IMR-90 (cell line): ENCODE data around the gene MYL6. TPM values are rescaled to one million over a fixed set of nuclear protein-coding genes. Genes with fewer than 3 reads are reported as not detected.

Source experiments
- ATAC-seq: fragments of 200-7000 bp; cut with Tn5 transposase; 2 replicates; pipeline ENCODE4 v1.9.1; 2020; ENCODE audit warnings: low read depth, mild to moderate bottlenecking, moderate library complexity
- BruUV-seq: library from RNA; stranded (reverse); fragments of 400-500 nt; replicated peaks from 2 replicates; lab custom pipeline; 2021; lab: Mats Ljungman, UMichigan
- CTCF ChIA-PET: fragments of 300-600 bp; formaldehyde crosslinking; extraction: SDS; loops from one replicate; lab custom pipeline; 2021; ENCODE audit warnings: antibody characterized with exemption; lab: Yijun Ruan, JAX
- POLR2A ChIA-PET: fragments of 300-600 bp; sonication (Branson Sonifier 250); formaldehyde crosslinking; loops from one replicate; lab custom pipeline; 2022; ENCODE audit warnings: antibody characterized with exemption; ENCODE audit not compliant: unreplicated experiment; lab: Charles Lee
- DNase-seq: peaks from one replicate; pipeline ENCODE4 v3.0.0; 2013
- H2AFZ ChIP-seq: replicated peaks from 2 replicates; pipeline ENCODE3; 2013; ENCODE audit warnings: low read length, mild to moderate bottlenecking; ENCODE audit not compliant: poor library complexity
- H2AK5ac ChIP-seq: 2 replicates; pipeline ENCODE4 v1.6.1; 2013; ENCODE audit warnings: low read depth, low read length, inconsistent platforms
- H2AK9ac ChIP-seq: replicated peaks from 2 replicates; pipeline ENCODE3; 2013; ENCODE audit warnings: mild to moderate bottlenecking, low read depth, low read length, moderate library complexity; ENCODE audit not compliant: poor library complexity
- H2BK120ac ChIP-seq: 2 replicates; pipeline ENCODE4 v1.6.1; 2013; ENCODE audit warnings: low read depth, low read length, inconsistent platforms
- H2BK15ac ChIP-seq: 3 replicates; pipeline ENCODE4 v1.6.1; 2013; ENCODE audit warnings: low read depth, low read length, inconsistent platforms
- H2BK20ac ChIP-seq: 2 replicates; pipeline ENCODE4 v1.6.1; 2013; ENCODE audit warnings: low read depth, mild to moderate bottlenecking, inconsistent platforms, low read length, moderate library complexity
- H2BK5ac ChIP-seq: 2 replicates; pipeline ENCODE4 v1.6.1; 2013; ENCODE audit warnings: mild to moderate bottlenecking, low read depth, low read length, inconsistent platforms; ENCODE audit not compliant: poor library complexity, severe bottlenecking
- H3K14ac ChIP-seq: replicated peaks from 2 replicates; pipeline ENCODE4 v1.6.1; 2013; ENCODE audit warnings: low read depth, low read length, inconsistent platforms
- H3K18ac ChIP-seq: 2 replicates; pipeline ENCODE4 v1.6.1; 2013; ENCODE audit warnings: low read depth, low read length, control low read depth
- H3K23ac ChIP-seq: 2 replicates; pipeline ENCODE4 v1.6.1; 2013; ENCODE audit warnings: low read depth, low read length, inconsistent platforms
- H3K27ac ChIP-seq: 2 replicates; pipeline ENCODE4 v1.5.1; 2013; ENCODE audit warnings: mild to moderate bottlenecking, control low read depth, low read length; ENCODE audit not compliant: insufficient read depth
- H3K27me3 ChIP-seq: 2 replicates; pipeline ENCODE4 v1.6.1; 2013; ENCODE audit warnings: low read length; ENCODE audit not compliant: control insufficient read depth, insufficient read depth
- H3K36me3 ChIP-seq: 2 replicates; pipeline ENCODE4 v1.6.1; 2013; ENCODE audit warnings: low read length, mixed read lengths; ENCODE audit not compliant: control insufficient read depth, insufficient read depth
- H3K4ac ChIP-seq: 2 replicates; pipeline ENCODE4 v1.6.1; 2013; ENCODE audit warnings: low read depth, low read length, inconsistent platforms
- H3K4me1 ChIP-seq: 2 replicates; pipeline ENCODE4 v1.6.1; 2013; ENCODE audit warnings: low read length, mixed read lengths; ENCODE audit not compliant: control insufficient read depth, insufficient read depth
- H3K4me2 ChIP-seq: 2 replicates; pipeline ENCODE4 v1.6.1; 2013; ENCODE audit warnings: low read depth, mild to moderate bottlenecking, control low read depth, low read length, moderate library complexity
- H3K4me3 ChIP-seq: 2 replicates; pipeline ENCODE4 v1.5.1; 2013; ENCODE audit warnings: low read depth, mild to moderate bottlenecking, control low read depth, low read length, moderate library complexity; ENCODE audit not compliant: insufficient read depth
- H3K56ac ChIP-seq: 2 replicates; pipeline ENCODE4 v1.6.1; 2013; ENCODE audit warnings: low read length, inconsistent platforms; ENCODE audit not compliant: insufficient read depth; ENCODE audit errors: extremely low read depth
- H3K79me1 ChIP-seq, 2 experiments: 2 replicates each; pipeline ENCODE4 v1.6.1; 2013; ENCODE audit warnings: low read length in 2 of 2, inconsistent platforms in 1 of 2, low read depth in 1 of 2
- H3K9ac ChIP-seq: 2 replicates; pipeline ENCODE4 v1.6.1; 2013; ENCODE audit warnings: low read depth, low read length, control low read depth
- H3K9me1 ChIP-seq: 2 replicates; pipeline ENCODE4 v1.6.1; 2013; ENCODE audit warnings: low read length, inconsistent platforms; ENCODE audit not compliant: insufficient read depth
- H3K9me3 ChIP-seq: 2 replicates; pipeline ENCODE4 v1.6.1; 2013; ENCODE audit warnings: low read length; ENCODE audit not compliant: control insufficient read depth, insufficient read depth
- H4K20me1 ChIP-seq: 2 replicates; pipeline ENCODE4 v1.6.1; 2013; ENCODE audit warnings: low read length, inconsistent platforms; ENCODE audit not compliant: insufficient read depth
- H4K5ac ChIP-seq: 2 replicates; pipeline ENCODE4 v1.6.1; 2013; ENCODE audit warnings: mild to moderate bottlenecking, low read depth, low read length, control low read depth
- H4K8ac ChIP-seq, 2 experiments: 2 replicates each; pipeline ENCODE4 v1.6.1; 2013; ENCODE audit warnings: low read depth in 2 of 2, low read length in 2 of 2, control low read depth in 1 of 2, inconsistent platforms in 1 of 2
- H4K91ac ChIP-seq: 2 replicates; pipeline ENCODE4 v1.6.1; 2013; ENCODE audit warnings: low read depth, low read length, inconsistent platforms; ENCODE audit not compliant: insufficient read depth
- BHLHE40 ChIP-seq: fragments of 150-350 bp; IDR thresholded peaks from 2 replicates; pipeline ENCODE4 v1.6.1; 2016; ENCODE audit warnings: mild to moderate bottlenecking, low read depth, low read length
- CEBPB ChIP-seq: IDR thresholded peaks from 2 replicates; pipeline ENCODE4 v1.6.1; 2012; ENCODE audit warnings: low read depth, low read length, improper control_type of control experiment
- CHD1 ChIP-seq: IDR thresholded peaks from 2 replicates; pipeline ENCODE4 v1.6.1; 2012; ENCODE audit warnings: low read depth, low read length, improper control_type of control experiment
- FOS ChIP-seq: fragments of 150-350 bp; IDR thresholded peaks from 2 replicates; pipeline ENCODE4 v1.6.1; 2016; ENCODE audit warnings: low read depth, low read length
- MAZ ChIP-seq: IDR thresholded peaks from 2 replicates; pipeline ENCODE4 v1.6.1; 2012; ENCODE audit warnings: low read depth, mild to moderate bottlenecking, low read length, improper control_type of control experiment, moderate library complexity, borderline replicate concordance
- MXI1 ChIP-seq: IDR thresholded peaks from 2 replicates; pipeline ENCODE4 v1.6.1; 2012; ENCODE audit warnings: low read depth, mild to moderate bottlenecking, low read length, moderate library complexity, borderline replicate concordance
- POLR2A ChIP-seq: IDR thresholded peaks from 2 replicates; pipeline ENCODE4 v1.6.1; 2012; ENCODE audit warnings: mild to moderate bottlenecking, low read depth, low read length
- RAD21 ChIP-seq: IDR thresholded peaks from 2 replicates; pipeline ENCODE4 v1.6.1; 2012; ENCODE audit warnings: low read length, improper control_type of control experiment
- RFX5 ChIP-seq: IDR thresholded peaks from 2 replicates; pipeline ENCODE4 v1.8.0; 2012; ENCODE audit warnings: low read depth, mild to moderate bottlenecking, low read length, moderate library complexity
- SMC3 ChIP-seq: fragments of 150-350 bp; IDR thresholded peaks from 2 replicates; pipeline ENCODE4 v1.6.1; 2016; ENCODE audit warnings: low read depth, mild to moderate bottlenecking, antibody characterized with exemption, low read length, moderate library complexity
- WGBS, 2 experiments: methylation state at CpG; one replicate each; pipeline versions ENCODE4 v1.1.5 to v1.1.7; 2013; ENCODE audit warnings: missing lambda C conversion rate in 2 of 2; ENCODE audit not compliant: insufficient read length in 1 of 2; ENCODE audit errors: extremely low coverage in 2 of 2; 5-methylcytosine and 5-hydroxymethylcytosine counted together
- dilution Hi-C: fragments of 300-500 bp; cut with HindIII; formaldehyde crosslinking; loops from one replicate; pipeline ENCODE4 v1.14.3; 2018; ENCODE audit warnings: low sequenced_read_pairs; ENCODE audit not compliant: unreplicated experiment
- in situ Hi-C: fragments of 300-500 bp; cut with MboI; formaldehyde crosslinking; loops from 3 replicates; pipeline ENCODE4 v1.14.3; 2019; ENCODE audit warnings: low sequenced_read_pairs, inconsistent platforms, mixed read lengths
- intact Hi-C: fragments of 100-400 bp; cut with micrococcal nuclease; formaldehyde crosslinking; loops from 2 replicates; pipeline ENCODE4 v1.10.0; 2022
- polyA plus RNA-seq, 3 experiments: library from polyadenylated mRNA; depleted of rRNA; stranded (reverse); fragments of >200 nt; gene quantifications; 2 replicates each; pipeline ENCODE4 v1.2.3, GENCODE V29; 2012; ENCODE audit warnings: low replicate concordance in 1 of 3
- total RNA-seq: library from RNA; depleted of rRNA; stranded (reverse); fragments of >200 nt; gene quantifications from 2 replicates; pipeline ENCODE4 v1.2.3, GENCODE V29; 2012
- TF ChIP-seq, protein P1 (sequence below): fragments of 150-350 bp; IDR thresholded peaks from 2 replicates; pipeline ENCODE4 v1.6.1; 2016; ENCODE audit warnings: low read depth, mild to moderate bottlenecking, low read length, moderate library complexity, borderline replicate concordance
- TF ChIP-seq, protein P2 (sequence below): conservative IDR thresholded peaks from 2 replicates; pipeline ENCODE4 v1.5.1; 2012; ENCODE audit warnings: mild to moderate bottlenecking, low read depth, low read length, improper control_type of control experiment
- TF ChIP-seq, protein P3 (sequence below): fragments of 150-350 bp; IDR thresholded peaks from 2 replicates; pipeline ENCODE4 v1.6.1; 2017; ENCODE audit warnings: mild to moderate bottlenecking, antibody characterized with exemption, low read length, low read depth

MYL6 gene
- total and polyA plus RNA-seq, 2 of the 4 experiments (the other 2 are of a cell fraction) = 4,816 to 6,979 TPM

DNA sequence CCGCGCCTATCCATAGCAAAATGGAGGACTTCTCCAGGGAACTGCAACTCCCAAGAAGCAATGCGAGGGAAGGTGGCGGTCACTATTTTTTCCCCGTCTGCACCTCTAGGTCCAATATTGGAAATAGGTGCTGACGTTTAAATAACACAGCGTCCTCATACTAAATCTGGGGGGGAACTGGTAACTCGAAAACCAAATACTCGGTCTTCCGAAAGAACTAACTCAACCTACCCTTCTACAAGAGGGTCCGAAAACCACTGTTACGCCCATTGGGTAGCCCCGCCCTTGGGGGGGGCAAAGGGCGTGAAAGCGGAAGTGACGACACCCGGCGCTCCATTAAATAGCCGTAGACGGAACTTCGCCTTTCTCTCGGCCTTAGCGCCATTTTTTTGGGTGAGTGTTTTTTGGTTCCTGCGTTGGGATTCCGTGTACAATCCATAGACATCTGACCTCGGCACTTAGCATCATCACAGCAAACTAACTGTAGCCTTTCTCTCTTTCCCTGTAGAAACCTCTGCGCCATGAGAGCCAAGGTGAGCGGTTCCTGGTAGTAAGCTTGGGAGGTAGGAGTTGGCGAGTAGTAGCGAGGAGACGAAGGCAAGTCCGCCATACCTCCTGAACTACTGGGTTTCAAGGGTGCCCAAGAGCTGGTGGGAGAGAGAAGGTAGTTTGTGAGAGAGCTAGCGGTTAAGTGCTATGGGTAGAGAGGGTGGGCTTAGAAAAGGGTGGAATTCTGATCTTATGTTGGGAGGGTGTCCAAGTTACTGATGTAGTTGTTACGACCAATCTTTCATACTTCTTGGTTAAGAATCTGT, 41.7 kb upstream of the MYL6 start, which contains the start of gene RPL41:
Gene RPL41, plus strand, starts transcription at position 367 of the 815 bp plus-strand sequence.
- H3K36me3 ChIP-seq = peaks cover 24% of the 10 kb centered on the region
- DNase-seq (peak; percentile 91), ATAC-seq (peak; percentile 61)
- peak within 1 kb of the TSS; percentile 94 for H2BK5ac ChIP-seq
- peaks cover 7% of the 10 kb centered on the region for H3K4me1 ChIP-seq
- H2AFZ ChIP-seq = peak within 1 kb of the TSS; percentile 82
- peak within 1 kb of the TSS; percentile 66; the same call in 1 of the 2 replicates for H2BK20ac ChIP-seq
- peak within 1 kb of the TSS; percentile 100 for H3K14ac ChIP-seq
- H3K9me3 ChIP-seq = no peaks in the 10 kb centered on the region
- ChIA-PET POLR2A (interaction anchor here (0.9 to 1.0 kb wide), 2 partner anchors 12 to 63 kb away, joined by 3 to 14 read pairs; partner anchors contain the start of gene PA2G4), CTCF (interaction anchor here (1.6 to 3.9 kb wide), 3 partner anchors 10 to 73 kb away, joined by 4 to 27 read pairs (median 4); partner anchors contain the start of gene SMARCC2)
- H3K4ac ChIP-seq = peak within 1 kb of the TSS; percentile 99
- H4K8ac ChIP-seq = peak within 1 kb of the TSS; percentile 86 to 97
- peak within 1 kb of the TSS; percentile 92; the same call in 2 of the 3 replicates for H2BK15ac ChIP-seq
- peak within 1 kb of the TSS; percentile 99 for H3K23ac ChIP-seq
- dilution Hi-C loops = no loop called here
- H2AK5ac ChIP-seq = peak within 1 kb of the TSS; percentile 100
- WGBS, 2 experiments = 0% methylated on average over 11 of the region's 34 CpGs; no CpG with 5 or more reads in 1 of the 2 experiments
- peak within 1 kb of the TSS; percentile 95 for H2AK9ac ChIP-seq
- H4K91ac ChIP-seq = peak within 1 kb of the TSS; percentile 96
- peak within 1 kb of the TSS; percentile 98 for H3K56ac ChIP-seq
- H4K20me1 ChIP-seq = peaks cover 7% of the 10 kb centered on the region
- H3K9me1 ChIP-seq = no peaks in the 10 kb centered on the region
- peak within 1 kb of the TSS; percentile 72 for H3K18ac ChIP-seq
- no peaks in the 10 kb centered on the region for H3K27me3 ChIP-seq
- H3K27ac ChIP-seq = peak within 1 kb of the TSS; percentile 95
- peak within 1 kb of the TSS; percentile 99 for H3K9ac ChIP-seq
- peak within 1 kb of the TSS; percentile 77 for H4K5ac ChIP-seq
- H3K4me3 ChIP-seq = peak within 1 kb of the TSS; percentile 85
- H2BK120ac ChIP-seq = peak within 1 kb of the TSS; percentile 84
- BruUV-seq = TSS peak; percentile 97
- peak within 1 kb of the TSS; percentile 71 for H3K4me2 ChIP-seq
- intact Hi-C loops = no loop called here
- H3K79me1 ChIP-seq = peaks cover 7 to 43% of the 10 kb centered on the region in 2 experiments; a peak in 3 of 4 replicates
- in situ Hi-C loops = no loop called here
- no peak; the same call in 1 of the 2 replicates for TF ChIP-seq SMC3
- TF ChIP-seq CHD1 = no peak
- no peak for TF ChIP-seq RFX5
- TF ChIP-seq MXI1 = no peak
- TF ChIP-seq FOS = no peak
- peak; percentile 100 for TF ChIP-seq POLR2A
- TF ChIP-seq BHLHE40 = no peak
- TF ChIP-seq, protein P1, sequence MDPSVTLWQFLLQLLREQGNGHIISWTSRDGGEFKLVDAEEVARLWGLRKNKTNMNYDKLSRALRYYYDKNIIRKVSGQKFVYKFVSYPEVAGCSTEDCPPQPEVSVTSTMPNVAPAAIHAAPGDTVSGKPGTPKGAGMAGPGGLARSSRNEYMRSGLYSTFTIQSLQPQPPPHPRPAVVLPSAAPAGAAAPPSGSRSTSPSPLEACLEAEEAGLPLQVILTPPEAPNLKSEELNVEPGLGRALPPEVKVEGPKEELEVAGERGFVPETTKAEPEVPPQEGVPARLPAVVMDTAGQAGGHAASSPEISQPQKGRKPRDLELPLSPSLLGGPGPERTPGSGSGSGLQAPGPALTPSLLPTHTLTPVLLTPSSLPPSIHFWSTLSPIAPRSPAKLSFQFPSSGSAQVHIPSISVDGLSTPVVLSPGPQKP = no peak
- TF ChIP-seq, protein P2, sequence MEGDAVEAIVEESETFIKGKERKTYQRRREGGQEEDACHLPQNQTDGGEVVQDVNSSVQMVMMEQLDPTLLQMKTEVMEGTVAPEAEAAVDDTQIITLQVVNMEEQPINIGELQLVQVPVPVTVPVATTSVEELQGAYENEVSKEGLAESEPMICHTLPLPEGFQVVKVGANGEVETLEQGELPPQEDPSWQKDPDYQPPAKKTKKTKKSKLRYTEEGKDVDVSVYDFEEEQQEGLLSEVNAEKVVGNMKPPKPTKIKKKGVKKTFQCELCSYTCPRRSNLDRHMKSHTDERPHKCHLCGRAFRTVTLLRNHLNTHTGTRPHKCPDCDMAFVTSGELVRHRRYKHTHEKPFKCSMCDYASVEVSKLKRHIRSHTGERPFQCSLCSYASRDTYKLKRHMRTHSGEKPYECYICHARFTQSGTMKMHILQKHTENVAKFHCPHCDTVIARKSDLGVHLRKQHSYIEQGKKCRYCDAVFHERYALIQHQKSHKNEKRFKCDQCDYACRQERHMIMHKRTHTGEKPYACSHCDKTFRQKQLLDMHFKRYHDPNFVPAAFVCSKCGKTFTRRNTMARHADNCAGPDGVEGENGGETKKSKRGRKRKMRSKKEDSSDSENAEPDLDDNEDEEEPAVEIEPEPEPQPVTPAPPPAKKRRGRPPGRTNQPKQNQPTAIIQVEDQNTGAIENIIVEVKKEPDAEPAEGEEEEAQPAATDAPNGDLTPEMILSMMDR = no peak
- TF ChIP-seq RAD21 = no peak
- TF ChIP-seq, protein P3, sequence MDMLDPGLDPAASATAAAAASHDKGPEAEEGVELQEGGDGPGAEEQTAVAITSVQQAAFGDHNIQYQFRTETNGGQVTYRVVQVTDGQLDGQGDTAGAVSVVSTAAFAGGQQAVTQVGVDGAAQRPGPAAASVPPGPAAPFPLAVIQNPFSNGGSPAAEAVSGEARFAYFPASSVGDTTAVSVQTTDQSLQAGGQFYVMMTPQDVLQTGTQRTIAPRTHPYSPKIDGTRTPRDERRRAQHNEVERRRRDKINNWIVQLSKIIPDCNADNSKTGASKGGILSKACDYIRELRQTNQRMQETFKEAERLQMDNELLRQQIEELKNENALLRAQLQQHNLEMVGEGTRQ = no peak
- 0 out of 2 replicates have a peak, but pooled peaks have one; percentile 10 for TF ChIP-seq CEBPB
- peak; percentile 97 for TF ChIP-seq MAZ
